H9 (cell line): ENCODE data around the gene FCN2. TPM values are rescaled to one million over a fixed set of nuclear protein-coding genes. Genes with fewer than 3 reads are reported as not detected.

Source experiments
- DNase-seq: peaks from one replicate; pipeline ENCODE4 v3.0.0-alpha.2; 2017
- H2AFZ ChIP-seq: one replicate; pipeline ENCODE4 v1.6.1; 2013; ENCODE audit warnings: mild to moderate bottlenecking, low read length, control low read depth, moderate library complexity
- H2AK5ac ChIP-seq: 2 replicates; pipeline ENCODE4 v1.6.1; 2013; ENCODE audit warnings: low read length, control low read depth, mixed read lengths; ENCODE audit not compliant: insufficient read length
- H2BK120ac ChIP-seq: one replicate; pipeline ENCODE4 v1.6.1; 2013; ENCODE audit warnings: low read depth, mild to moderate bottlenecking, low read length, control low read depth, inconsistent platforms; ENCODE audit not compliant: poor library complexity, severe bottlenecking
- H2BK12ac ChIP-seq: 2 replicates; pipeline ENCODE4 v1.6.1; 2013; ENCODE audit warnings: low read length, control low read depth, mixed read lengths, low read depth; ENCODE audit not compliant: insufficient read length
- H2BK15ac ChIP-seq: 2 replicates; pipeline ENCODE4 v1.6.1; 2013; ENCODE audit warnings: low read depth, low read length, control low read depth
- H2BK20ac ChIP-seq: one replicate; pipeline ENCODE4 v1.6.1; 2013; ENCODE audit warnings: low read depth, mild to moderate bottlenecking, low read length, control low read depth, inconsistent platforms; ENCODE audit not compliant: poor library complexity, severe bottlenecking
- H2BK5ac ChIP-seq: 2 replicates; pipeline ENCODE4 v1.6.1; 2013; ENCODE audit warnings: low read length, control low read depth, mixed read lengths; ENCODE audit not compliant: insufficient read length
- H3K14ac ChIP-seq: 2 replicates; pipeline ENCODE4 v1.6.1; 2013; ENCODE audit warnings: low read length, control low read depth; ENCODE audit not compliant: insufficient read depth
- H3K18ac ChIP-seq: 2 replicates; pipeline ENCODE4 v1.6.1; 2013; ENCODE audit warnings: low read depth, mild to moderate bottlenecking, mixed read lengths, low read length, control low read depth; ENCODE audit not compliant: insufficient read length
- H3K23ac ChIP-seq: 2 replicates; pipeline ENCODE4 v1.6.1; 2013; ENCODE audit warnings: low read length, control low read depth, mixed read lengths, low read depth; ENCODE audit not compliant: insufficient read length
- H3K23me2 ChIP-seq: 2 replicates; pipeline ENCODE4 v1.6.1; 2013; ENCODE audit warnings: low read depth, mild to moderate bottlenecking, mixed read lengths, low read length, control low read depth; ENCODE audit not compliant: insufficient read length, poor library complexity, severe bottlenecking
- H3K27ac ChIP-seq: 2 replicates; pipeline ENCODE4 v1.5.1; 2013; ENCODE audit warnings: low read length, control low read depth, mixed read lengths, low read depth; ENCODE audit not compliant: insufficient read length
- H3K27me3 ChIP-seq: 2 replicates; pipeline ENCODE4 v1.6.1; 2013; ENCODE audit warnings: low read length, control low read depth, inconsistent platforms; ENCODE audit not compliant: insufficient read depth
- H3K4ac ChIP-seq: 2 replicates; pipeline ENCODE4 v1.6.1; 2013; ENCODE audit warnings: low read depth, mild to moderate bottlenecking, control low read depth, inconsistent platforms, low read length, moderate library complexity
- H3K4me1 ChIP-seq: 2 replicates; pipeline ENCODE4 v1.6.1; 2013; ENCODE audit warnings: low read length, control low read depth, inconsistent platforms; ENCODE audit not compliant: insufficient read depth
- H3K4me2 ChIP-seq: 2 replicates; pipeline ENCODE4 v1.6.1; 2013; ENCODE audit warnings: low read length, control low read depth, mixed read lengths; ENCODE audit not compliant: insufficient read length, insufficient read depth
- H3K56ac ChIP-seq: 2 replicates; pipeline ENCODE4 v1.6.1; 2013; ENCODE audit warnings: low read depth, mild to moderate bottlenecking, mixed read lengths, low read length, control low read depth; ENCODE audit not compliant: insufficient read length
- H3K79me1 ChIP-seq: 2 replicates; pipeline ENCODE4 v1.6.1; 2013; ENCODE audit warnings: low read depth, mild to moderate bottlenecking, moderate library complexity, low read length, control low read depth, inconsistent platforms; ENCODE audit not compliant: insufficient read depth, poor library complexity, severe bottlenecking
- H3K79me2 ChIP-seq: 2 replicates; pipeline ENCODE4 v1.6.1; 2013; ENCODE audit warnings: low read length, control low read depth, inconsistent platforms; ENCODE audit not compliant: insufficient read depth
- H3K9ac ChIP-seq: 2 replicates; pipeline ENCODE4 v1.6.1; 2013; ENCODE audit warnings: low read length, control low read depth, mixed read lengths; ENCODE audit not compliant: insufficient read length; ENCODE audit errors: extremely low read depth
- H3K9me3 ChIP-seq: one replicate; pipeline ENCODE4 v1.6.1; 2013; ENCODE audit warnings: low read depth, low read length, inconsistent platforms; ENCODE audit not compliant: control insufficient read depth
- H3T11ph ChIP-seq: one replicate; pipeline ENCODE4 v1.6.1; 2013; ENCODE audit warnings: mild to moderate bottlenecking, low read length, control low read depth, inconsistent platforms
- H4K20me1 ChIP-seq: one replicate; pipeline ENCODE4 v1.6.1; 2013; ENCODE audit not compliant: control insufficient read depth, insufficient read length, insufficient read depth
- H4K5ac ChIP-seq: 2 replicates; pipeline ENCODE4 v1.6.1; 2013; ENCODE audit warnings: low read depth, mild to moderate bottlenecking, mixed read lengths, low read length, control low read depth; ENCODE audit not compliant: insufficient read length
- H4K8ac ChIP-seq: replicated peaks from 2 replicates; pipeline ENCODE4 v1.6.1; 2013; ENCODE audit warnings: low read length, control low read depth, mixed read lengths, low read depth; ENCODE audit not compliant: insufficient read length
- H4K91ac ChIP-seq: 2 replicates; pipeline ENCODE4 v1.6.1; 2013; ENCODE audit warnings: low read depth, mild to moderate bottlenecking, moderate library complexity, mixed read lengths, low read length, control low read depth; ENCODE audit not compliant: insufficient read length
- H3K27ac Mint-ChIP-seq, 3 experiments: 2 replicates in 2 of 3; 3 replicates in 1 of 3; pipeline ENCODE4 v1.8.0; 2020 to 2021; ENCODE audit warnings: mixed read lengths in 3 of 3, mild to moderate bottlenecking in 1 of 3, moderate library complexity in 1 of 3
- H3K27me3 Mint-ChIP-seq: 2 replicates; pipeline ENCODE4 v1.8.0; 2021; ENCODE audit warnings: low read depth, mild to moderate bottlenecking, moderate library complexity, mixed read lengths
- H3K36me3 Mint-ChIP-seq, 3 experiments: 2 replicates in 2 of 3; 3 replicates in 1 of 3; pipeline ENCODE4 v1.8.0; 2020 to 2021; ENCODE audit warnings: low read depth in 3 of 3, mixed read lengths in 3 of 3; ENCODE audit not compliant: insufficient read depth in 1 of 3
- H3K4me1 Mint-ChIP-seq, 2 experiments: 2 replicates each; pipeline ENCODE4 v1.8.0; 2020; ENCODE audit warnings: mixed read lengths in 2 of 2
- H3K4me3 Mint-ChIP-seq, 2 experiments: 2 replicates in 1 of 2; 3 replicates in 1 of 2; pipeline ENCODE4 v1.8.0; 2020 to 2021; ENCODE audit warnings: mild to moderate bottlenecking in 2 of 2, mixed read lengths in 2 of 2, moderate library complexity in 1 of 2
- H3K9me3 Mint-ChIP-seq, 2 experiments: 2 replicates in 1 of 2; 3 replicates in 1 of 2; pipeline ENCODE4 v1.8.0; 2020; ENCODE audit warnings: mild to moderate bottlenecking in 2 of 2, mixed read lengths in 2 of 2, moderate library complexity in 1 of 2
- CTCF ChIP-seq: fragments of 200-600 bp; sonication (generic); conservative IDR thresholded peaks from 3 replicates; pipeline ENCODE4 v1.8.0; 2021; ENCODE audit warnings: antibody characterized with exemption, mild to moderate bottlenecking
- WGBS: extraction: QIAGEN DNeasy Blood & Tissue Kit; methylation state at CpG from one replicate; pipeline ENCODE4 v1.1.7; 2013; ENCODE audit warnings: missing lambda C conversion rate, low lambda C conversion rate, mixed read lengths; ENCODE audit not compliant: insufficient read length; ENCODE audit errors: extremely low coverage; 5-methylcytosine and 5-hydroxymethylcytosine counted together
- total RNA-seq: library from RNA; stranded (reverse); gene quantifications from 2 replicates; pipeline ENCODE4 v1.2.1, GENCODE V29; 2021

Gene FCN2
- total RNA-seq, 1 experiment from 2014 or later: not detected

- no peak overlapping the region for H3K18ac ChIP-seq
- Mint-ChIP-seq H3K4me3 (no peak overlapping the region), H3K36me3 (no peaks in the 10 kb centered on the region; a peak in 1 of 7 replicates), H3K27ac (peak overlapping the region in 1 of 3 experiments; percentile 62; a peak in 1 of 7 replicates), H3K9me3 (no peaks in the 10 kb centered on the region; a peak in 1 of 5 replicates), H3K4me1 (peaks cover 30 to 42% of the 10 kb centered on the region in 2 experiments), H3K27me3 (peaks cover 4% of the 10 kb centered on the region)
- H3T11ph ChIP-seq: no peak overlapping the region
- no peaks in the 10 kb centered on the region for H4K20me1 ChIP-seq
- H2BK5ac ChIP-seq: no peak overlapping the region
- H2AK5ac ChIP-seq: no peak overlapping the region
- no peaks in the 10 kb centered on the region for H3K79me1 ChIP-seq
- H2BK120ac ChIP-seq: no peak overlapping the region
- H3K4me1 ChIP-seq: no peaks in the 10 kb centered on the region
- H3K14ac ChIP-seq: no peak overlapping the region
- no peaks in the 10 kb centered on the region for H3K23me2 ChIP-seq
- no peak overlapping the region for H4K91ac ChIP-seq
- no peak overlapping the region for H3K23ac ChIP-seq
- H3K79me2 ChIP-seq: no peaks in the 10 kb centered on the region
- no peak overlapping the region for H2BK15ac ChIP-seq
- no peak overlapping the region for H4K5ac ChIP-seq
- no peak overlapping the region for H3K27ac ChIP-seq
- H3K4me2 ChIP-seq: no peak overlapping the region
- no peak for TF ChIP-seq CTCF
- H2BK12ac ChIP-seq: no peak overlapping the region
- H2AFZ ChIP-seq: no peak overlapping the region
- no peak overlapping the region for H2BK20ac ChIP-seq
- no peaks in the 10 kb centered on the region for H3K27me3 ChIP-seq
- H3K9ac ChIP-seq: no peak overlapping the region
- H3K4ac ChIP-seq: no peak overlapping the region
- no peaks in the 10 kb centered on the region for H3K9me3 ChIP-seq
- no CpG with 5 or more reads among the region's 12 CpGs for WGBS
- DNase-seq: no peak
- H4K8ac ChIP-seq: no peak overlapping the region
- no peak overlapping the region for H3K56ac ChIP-seq
Measured at GRCh38 chr9:134932171-134932570, 51.6 kb downstream of the FCN2 start.
